Smooth muscle cell of bladder (primary cell): Measurements from ENCODE around the gene LAMP1. TPM values are rescaled to one million over a fixed set of nuclear protein-coding genes. Genes with fewer than 3 reads are reported as not detected.

Source experiments
- total RNA-seq: library from RNA; depleted of rRNA; stranded (reverse); fragments of >200 nt; gene quantifications from 2 replicates; pipeline ENCODE4 v1.2.3, GENCODE V29; 2014

The LAMP1 gene
- total RNA-seq = 147 and 215 TPM in 2 replicates

GRCh38 chr13:113296823-113297369 lies at the start of gene LAMP1:
LAMP1 (plus strand) TSS chr13:113297239; CDS start chr13:113297435, 196 bp downstream.

Other genes with a start within 250 kb of the LAMP1 start
- gene F7, start 191.4 kb upstream of the LAMP1 start, total RNA-seq = not detected in 2 replicates
- 10.7 and 21.6 TPM in 2 replicates for gene F10, start 174.4 kb upstream of the LAMP1 start, total RNA-seq
- not detected in 2 replicates for gene PROZ, start 138.6 kb upstream of the LAMP1 start, total RNA-seq
- 55.9 and 72.8 TPM in 2 replicates for gene PCID2, start 88.6 kb upstream of the LAMP1 start, total RNA-seq
- gene CUL4A, start 87.6 kb upstream of the LAMP1 start, total RNA-seq = 78.5 and 103 TPM in 2 replicates
- 2.3 and 3.1 TPM in 2 replicates for gene GRTP1, start 66.9 kb downstream of the LAMP1 start, total RNA-seq
- 1.3 and 1.6 TPM in 2 replicates for gene ADPRHL1, start 156.2 kb downstream of the LAMP1 start, total RNA-seq
- 10.7 and 11.0 TPM in 2 replicates for gene DCUN1D2, start 193.5 kb downstream of the LAMP1 start, total RNA-seq